NCI-H510A (cell line): ENCODE results near the gene LRWD1.
"Not testable (repeated sequence)": the region's sequence is repeated elsewhere in the genome, so short reads cannot be mapped to it uniquely, and the experiment has no call there.

Experiments used
- DNase-seq: peaks from one replicate; lab custom pipeline; 2025; lab: John Stamatoyannopoulos, UW

LRWD1 gene

GRCh38 chr7:102498321-102498720 lies 33.5 kb downstream of the LRWD1 start:
- not testable (repeated sequence) for DNase-seq

GRCh38 chr7:102503141-102503540 lies 38.4 kb downstream of the LRWD1 start:
- not testable (repeated sequence) for DNase-seq

- not testable (repeated sequence) for DNase-seq
Measured at GRCh38 chr7:102505298-102506185, 40.8 kb downstream of the LRWD1 start.

GRCh38 chr7:102507410-102508088 lies 42.8 kb downstream of the LRWD1 start:
- DNase-seq = not testable (repeated sequence)

GRCh38 chr7:102510575-102510974 lies 45.8 kb downstream of the LRWD1 start:
- DNase-seq = not testable (repeated sequence)

GRCh38 chr7:102511860-102512522 lies 47.2 kb downstream of the LRWD1 start:
- not testable (repeated sequence) for DNase-seq

- not testable (repeated sequence) for DNase-seq
Measured at GRCh38 chr7:102512642-102513221, 47.9 kb downstream of the LRWD1 start.

- DNase-seq = not testable (repeated sequence)
Measured at GRCh38 chr7:102514881-102515721, 50.3 kb downstream of the LRWD1 start.

GRCh38 chr7:102515889-102516288 lies 51.1 kb downstream of the LRWD1 start:
- not testable (repeated sequence) for DNase-seq

GRCh38 chr7:102516951-102517350 lies 52.2 kb downstream of the LRWD1 start:
- not testable (repeated sequence) for DNase-seq

GRCh38 chr7:102517550-102518147 lies 52.9 kb downstream of the LRWD1 start, which contains the start of gene RASA4B:
Gene RASA4B, minus strand, starts transcription at chr7:102517777. Its CDS starts 67 bp downstream, at chr7:102517710.
- DNase-seq = not testable (repeated sequence)

GRCh38 chr7:102520797-102521196 lies 56.0 kb downstream of the LRWD1 start:
- DNase-seq = not testable (repeated sequence)
